ENCODE measurements around the gene TRAF4.
A peak's percentile ranks its signal among the peaks of the same experiment; 100 is the strongest.
"Not testable (repeated sequence)": the region's sequence is repeated elsewhere in the genome, so short reads cannot be mapped to it uniquely, and the experiment has no call there.

Gene TRAF4

DNA sequence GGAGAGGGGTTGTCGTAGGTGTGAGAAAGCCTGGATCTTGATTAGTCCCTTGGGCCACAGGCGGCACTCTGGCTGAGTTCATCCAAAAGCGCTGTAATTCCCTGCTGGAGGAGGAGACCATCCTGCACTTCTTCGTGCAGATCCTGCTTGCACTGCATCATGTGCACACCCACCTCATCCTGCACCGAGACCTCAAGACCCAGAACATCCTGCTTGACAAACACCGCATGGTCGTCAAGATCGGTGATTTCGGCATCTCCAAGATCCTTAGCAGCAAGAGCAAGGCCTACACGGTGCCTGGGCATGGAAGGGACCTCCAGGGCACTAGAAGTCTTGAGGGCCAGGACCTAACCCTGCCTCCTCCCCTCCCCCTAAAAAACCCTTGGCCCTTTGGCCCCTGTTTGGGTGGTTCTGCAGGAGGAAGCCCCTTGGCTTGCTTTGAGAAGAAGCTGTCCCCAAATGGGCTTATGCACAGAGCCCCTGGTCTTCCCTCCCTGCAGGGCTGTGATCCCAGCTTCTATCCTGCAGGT lies 9.0 kb upstream of the TRAF4 start:
- DNase-seq = no peak

DNA sequence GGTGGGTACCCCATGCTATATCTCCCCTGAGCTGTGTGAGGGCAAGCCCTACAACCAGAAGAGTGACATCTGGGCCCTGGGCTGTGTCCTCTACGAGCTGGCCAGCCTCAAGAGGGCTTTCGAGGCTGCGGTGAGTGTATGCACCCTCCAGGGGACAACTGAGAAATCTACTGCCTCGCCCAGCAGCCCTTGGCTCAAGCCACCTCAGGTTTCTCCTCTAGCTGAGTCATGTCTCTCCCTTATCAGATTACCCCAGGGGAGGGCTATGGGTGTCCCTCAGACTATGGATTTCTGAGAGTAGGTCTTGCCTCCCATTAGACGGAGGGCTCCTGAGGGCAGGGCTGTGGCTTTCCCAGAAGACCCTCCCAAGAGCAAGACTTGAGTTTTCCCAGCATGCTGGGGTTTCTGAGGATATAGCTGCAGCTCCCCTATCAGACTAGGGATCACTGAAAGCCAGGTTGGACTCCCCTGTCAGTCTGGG lies 8.5 kb upstream of the TRAF4 start:
- DNase-seq = no peak

DNA sequence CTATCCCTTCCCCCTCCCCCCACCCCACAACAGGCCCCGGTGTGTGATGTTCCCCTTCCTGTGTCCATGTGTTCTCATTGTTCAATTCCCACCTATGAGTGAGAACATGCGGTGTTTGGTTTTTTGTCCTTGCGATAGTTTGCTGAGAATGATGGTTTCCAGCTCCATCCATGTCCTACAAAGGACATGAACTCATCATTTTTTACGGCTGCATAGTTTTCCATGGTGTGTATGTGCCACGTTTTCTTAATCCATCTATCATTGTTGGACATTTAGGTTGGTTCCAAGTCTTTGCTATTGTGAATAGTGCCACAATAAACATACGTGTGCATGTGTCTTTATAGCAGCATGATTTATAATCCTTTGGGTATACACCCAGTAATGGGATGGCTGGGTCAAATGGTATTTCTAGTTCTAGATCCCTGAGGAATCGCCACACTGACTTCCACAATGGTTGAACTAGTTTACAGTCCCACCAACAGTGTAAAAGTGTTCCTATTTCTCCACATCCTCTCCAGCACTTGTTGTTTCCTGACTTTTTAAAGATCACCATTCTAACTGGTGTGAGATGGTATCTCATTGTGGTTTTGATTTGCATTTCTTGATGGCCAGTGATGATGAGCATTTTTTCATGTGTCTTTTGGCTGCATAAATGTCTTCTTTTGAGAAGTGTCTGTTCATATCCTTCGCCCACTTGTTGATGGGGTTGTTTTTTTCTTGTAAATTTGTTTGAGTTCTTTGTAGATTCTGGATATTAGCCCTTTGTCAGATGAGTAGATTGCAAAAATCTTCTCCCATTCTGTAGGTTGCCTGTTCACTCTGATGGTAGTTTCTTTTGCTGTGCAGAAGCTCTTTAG lies 7.7 kb upstream of the TRAF4 start:
- DNase-seq = not testable (repeated sequence)

DNA sequence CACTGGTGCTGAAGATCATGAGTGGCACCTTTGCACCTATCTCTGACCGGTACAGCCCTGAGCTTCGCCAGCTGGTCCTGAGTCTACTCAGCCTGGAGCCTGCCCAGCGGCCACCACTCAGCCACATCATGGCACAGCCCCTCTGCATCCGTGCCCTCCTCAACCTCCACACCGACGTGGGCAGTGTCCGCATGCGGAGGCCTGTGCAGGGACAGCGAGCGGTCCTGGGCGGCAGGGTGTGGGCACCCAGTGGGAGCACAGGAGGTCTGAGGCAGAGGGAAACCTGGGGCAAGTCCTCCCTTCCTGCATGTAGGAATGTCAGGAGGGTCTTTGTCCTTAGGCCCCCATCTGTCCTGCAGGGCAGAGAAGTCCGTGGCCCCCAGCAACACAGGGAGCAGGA lies 6.5 kb upstream of the TRAF4 start:
- DNase-seq = no peak

DNA sequence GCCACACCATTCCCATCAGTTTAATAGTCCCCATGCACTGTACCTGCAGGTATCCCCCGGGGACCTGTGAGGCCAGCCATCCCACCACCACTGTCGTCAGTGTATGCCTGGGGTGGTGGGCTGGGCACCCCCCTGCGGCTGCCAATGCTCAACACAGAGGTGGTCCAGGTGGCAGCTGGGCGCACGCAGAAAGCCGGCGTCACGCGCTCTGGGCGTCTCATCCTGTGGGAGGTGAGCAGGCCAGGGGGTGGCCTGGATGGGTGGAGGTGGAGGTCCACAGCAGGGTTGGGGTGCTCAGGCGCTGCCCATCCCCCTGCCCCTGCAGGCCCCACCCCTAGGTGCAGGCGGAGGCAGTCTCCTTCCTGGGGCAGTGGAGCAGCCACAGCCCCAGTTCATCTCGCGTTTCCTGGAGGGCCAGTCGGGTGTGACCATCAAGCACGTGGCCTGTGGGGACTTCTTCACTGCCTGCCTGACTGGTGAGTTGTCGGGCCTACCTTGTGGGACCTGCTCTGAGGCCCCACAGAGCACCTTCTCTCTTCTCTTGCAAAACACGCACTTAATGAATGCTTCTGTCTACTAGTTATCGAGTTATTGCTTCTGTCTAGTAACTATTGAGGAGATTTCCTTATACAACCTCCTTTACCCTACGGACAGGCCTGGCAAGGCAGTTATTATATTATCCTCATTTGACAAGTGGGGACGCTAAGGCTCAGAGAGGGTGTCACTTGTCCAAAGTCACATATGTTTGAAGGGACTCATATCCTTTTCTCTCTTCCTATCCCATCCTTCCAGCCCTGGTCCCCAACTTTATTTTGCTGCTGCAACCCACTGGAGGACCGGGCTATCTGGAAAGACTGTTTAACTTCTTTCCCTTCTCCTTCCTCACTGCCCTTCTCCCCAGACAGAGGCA lies 5.8 kb upstream of the TRAF4 start:
- no peak for DNase-seq

DNA sequence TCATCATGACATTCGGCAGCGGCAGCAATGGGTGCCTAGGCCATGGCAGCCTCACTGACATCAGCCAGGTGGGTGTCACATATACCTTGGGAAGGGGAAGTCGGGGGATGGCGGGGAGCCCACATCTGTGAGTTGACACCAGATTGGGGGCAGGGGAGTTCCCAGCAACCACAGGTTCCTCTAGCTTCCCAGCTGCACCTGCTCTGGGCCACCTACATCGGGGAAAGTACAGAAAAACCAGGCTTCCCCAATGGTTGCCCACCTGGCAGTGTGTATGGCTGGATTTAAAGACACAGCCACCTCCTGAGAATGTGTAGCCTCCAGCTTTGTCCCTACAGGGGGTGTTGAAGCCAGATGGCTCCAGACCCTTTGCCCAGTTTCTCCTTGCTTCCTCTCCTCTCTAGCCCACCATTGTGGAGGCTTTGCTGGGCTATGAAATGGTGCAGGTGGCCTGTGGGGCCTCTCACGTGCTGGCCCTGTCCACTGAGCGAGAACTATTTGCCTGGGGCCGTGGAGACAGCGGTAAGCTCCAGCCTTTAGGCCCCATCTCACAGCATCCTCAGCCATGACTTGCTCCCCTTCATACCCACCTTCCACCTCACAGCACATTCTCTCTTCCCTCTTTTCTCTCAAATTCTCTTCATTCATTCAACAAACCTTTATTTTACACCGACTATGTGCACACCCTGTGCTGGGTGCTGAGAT lies 5.0 kb upstream of the TRAF4 start:
- no peak for DNase-seq

DNA sequence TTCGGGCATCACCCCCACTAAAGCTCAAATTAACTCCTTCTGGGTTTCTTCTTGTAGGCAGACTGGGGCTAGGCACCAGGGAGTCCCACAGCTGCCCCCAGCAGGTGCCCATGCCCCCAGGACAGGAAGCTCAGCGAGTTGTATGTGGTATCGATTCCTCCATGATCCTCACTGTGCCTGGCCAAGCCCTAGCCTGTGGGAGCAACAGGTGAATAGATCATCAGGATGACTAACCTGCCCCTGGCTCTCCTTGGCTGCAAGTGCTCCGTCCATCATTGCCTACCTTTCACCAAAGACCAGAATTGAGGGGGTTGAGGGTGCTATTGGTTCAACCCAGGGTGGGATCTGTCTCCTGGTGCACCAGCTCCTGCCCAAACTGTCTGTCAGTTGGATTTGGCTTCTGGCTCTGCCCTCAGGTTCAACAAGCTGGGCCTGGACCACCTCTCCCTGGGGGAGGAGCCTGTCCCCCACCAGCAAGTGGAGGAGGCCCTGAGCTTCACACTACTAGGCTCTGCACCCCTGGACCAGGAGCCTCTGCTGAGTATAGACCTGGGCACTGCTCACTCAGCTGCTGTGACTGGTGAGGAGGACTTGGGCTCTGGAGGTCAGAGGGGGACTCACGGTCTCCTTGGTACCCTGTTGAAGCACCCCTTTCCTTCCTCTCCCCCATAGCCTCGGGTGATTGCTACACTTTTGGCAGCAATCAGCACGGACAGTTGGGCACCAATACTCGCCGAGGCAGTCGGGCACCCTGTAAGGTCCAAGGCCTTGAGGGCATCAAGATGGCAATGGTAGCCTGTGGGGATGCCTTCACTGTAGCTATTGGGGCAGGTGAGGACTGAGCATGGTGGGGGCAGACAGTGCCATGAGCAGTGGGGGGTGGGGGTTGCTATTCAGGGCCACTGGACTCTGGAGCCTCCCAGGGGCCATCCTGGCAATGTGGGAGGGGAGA lies 3.1 kb upstream of the TRAF4 start:
- no peak for DNase-seq

DNA sequence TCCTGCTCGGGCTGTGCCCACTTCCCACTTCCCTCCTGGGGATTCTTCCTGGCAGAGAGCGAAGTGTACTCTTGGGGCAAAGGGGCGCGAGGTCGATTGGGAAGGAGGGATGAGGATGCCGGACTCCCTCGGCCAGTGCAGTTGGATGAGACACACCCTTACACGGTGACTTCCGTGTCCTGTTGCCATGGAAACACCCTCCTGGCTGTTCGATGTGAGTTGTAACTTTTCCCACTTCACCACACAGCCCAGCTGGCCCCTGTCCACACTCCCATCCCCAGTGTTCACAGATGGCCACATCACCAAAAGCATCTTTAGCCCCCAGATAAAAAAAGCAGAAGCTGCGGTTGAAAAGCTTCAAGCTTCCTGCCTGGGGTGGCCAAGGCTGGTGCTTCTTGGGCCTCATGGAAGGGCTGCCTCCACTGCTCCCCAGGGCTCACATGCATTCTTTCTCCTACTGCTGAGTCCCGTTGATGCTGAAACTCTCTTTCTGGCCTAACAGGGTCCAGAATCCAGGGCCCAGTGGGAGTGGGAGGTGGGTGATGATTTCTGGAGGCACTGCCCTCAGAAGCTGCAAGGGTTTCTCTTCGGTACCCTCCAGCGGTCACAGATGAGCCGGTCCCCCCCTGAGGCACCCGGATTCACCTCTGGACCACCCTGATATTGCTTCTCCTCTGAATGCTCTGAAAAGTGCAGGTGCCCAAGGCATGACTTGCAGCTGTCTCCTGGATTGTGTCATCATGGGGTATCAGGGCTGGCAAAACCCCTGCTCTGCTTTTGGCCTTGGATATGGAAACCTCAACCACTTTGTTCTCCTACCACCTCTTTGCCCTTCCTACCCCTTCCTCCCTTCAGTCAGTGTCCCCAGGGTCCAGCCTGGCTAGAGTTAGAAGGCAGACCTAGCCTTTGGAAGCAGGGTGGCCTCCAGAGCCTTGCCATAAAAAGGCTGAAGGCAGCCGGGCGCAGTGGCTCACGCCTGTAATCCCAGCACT lies 2.2 kb upstream of the TRAF4 start:
- DNase-seq = no peak

DNA sequence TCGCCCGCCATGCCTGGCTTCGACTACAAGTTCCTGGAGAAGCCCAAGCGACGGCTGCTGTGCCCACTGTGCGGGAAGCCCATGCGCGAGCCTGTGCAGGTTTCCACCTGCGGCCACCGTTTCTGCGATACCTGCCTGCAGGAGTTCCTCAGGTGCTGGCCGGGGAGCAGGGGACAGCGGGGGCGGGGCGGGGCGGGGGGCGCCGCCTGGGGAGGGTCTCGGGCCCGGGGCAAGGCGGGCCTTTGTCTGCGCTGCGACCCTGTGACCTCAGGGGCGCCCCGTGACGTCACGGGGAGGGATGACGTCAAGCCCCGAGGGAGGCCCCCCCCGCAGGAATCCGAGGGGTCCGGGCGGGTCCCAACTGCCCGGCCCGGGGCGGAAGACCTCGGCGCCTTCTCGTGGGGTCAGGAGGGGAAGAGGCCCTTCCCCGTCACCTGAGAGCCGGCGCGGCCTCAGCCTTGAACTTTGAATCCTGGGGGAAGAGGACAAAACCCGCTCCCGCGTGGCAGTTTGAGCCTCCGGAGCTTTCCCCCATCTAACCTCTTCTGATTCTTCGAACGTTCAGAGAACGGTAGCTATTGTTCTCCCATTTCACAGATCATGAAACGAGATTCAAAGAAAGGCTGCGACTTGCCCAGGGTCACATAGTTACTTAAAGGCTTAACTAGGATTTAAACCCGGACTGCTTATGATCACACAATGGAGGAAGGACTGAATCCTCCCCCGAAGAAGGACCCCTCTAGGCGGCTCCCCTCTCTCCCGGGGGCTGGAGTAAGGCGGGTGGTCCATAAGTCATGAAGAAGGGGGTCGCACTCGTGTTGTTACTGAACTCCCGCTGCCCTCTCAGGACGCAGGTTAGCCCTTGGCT lies 527 bp downstream of the TRAF4 start:
- no peak for DNase-seq

DNA sequence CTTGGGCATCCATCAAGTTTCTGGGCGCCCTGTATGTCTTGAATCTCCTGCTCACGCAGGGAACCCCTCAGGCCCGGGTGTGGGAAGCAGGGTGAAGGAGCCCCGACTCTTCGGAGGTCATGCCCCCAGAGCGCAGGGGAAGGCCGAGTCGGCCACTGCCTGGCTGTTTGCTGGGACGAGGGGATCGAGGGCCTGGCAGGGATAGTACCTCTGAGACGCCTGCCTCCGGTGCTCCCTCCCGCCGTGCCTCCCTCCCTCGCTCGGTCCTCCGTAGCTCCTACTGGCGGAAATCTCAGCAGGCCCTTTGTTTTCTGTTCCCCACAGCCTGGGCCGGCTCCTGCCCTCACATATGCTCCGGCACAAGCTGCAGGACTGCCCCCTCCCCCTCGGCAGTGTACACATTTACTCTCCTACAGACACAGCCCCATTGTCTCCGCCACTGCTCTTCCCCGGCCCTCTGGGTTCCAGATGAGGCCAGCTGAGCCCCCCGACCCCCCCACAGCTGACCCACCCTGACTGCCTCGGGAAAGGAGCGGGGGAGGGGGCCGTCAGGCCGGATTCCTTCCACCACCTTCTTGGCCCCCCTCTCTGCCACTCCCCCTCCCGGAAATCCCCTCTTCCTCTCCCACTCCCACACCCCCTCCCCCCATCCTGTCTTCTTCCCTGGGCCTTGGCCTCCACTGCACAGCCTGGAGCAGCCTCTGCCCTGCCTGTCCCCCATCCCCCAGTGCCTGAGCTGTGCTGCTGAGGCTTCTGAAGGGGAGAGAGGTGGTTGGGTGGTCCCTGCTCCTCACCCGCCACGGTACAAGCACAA lies 1.4 kb downstream of the TRAF4 start:
- DNase-seq = peak; percentile 12

DNA sequence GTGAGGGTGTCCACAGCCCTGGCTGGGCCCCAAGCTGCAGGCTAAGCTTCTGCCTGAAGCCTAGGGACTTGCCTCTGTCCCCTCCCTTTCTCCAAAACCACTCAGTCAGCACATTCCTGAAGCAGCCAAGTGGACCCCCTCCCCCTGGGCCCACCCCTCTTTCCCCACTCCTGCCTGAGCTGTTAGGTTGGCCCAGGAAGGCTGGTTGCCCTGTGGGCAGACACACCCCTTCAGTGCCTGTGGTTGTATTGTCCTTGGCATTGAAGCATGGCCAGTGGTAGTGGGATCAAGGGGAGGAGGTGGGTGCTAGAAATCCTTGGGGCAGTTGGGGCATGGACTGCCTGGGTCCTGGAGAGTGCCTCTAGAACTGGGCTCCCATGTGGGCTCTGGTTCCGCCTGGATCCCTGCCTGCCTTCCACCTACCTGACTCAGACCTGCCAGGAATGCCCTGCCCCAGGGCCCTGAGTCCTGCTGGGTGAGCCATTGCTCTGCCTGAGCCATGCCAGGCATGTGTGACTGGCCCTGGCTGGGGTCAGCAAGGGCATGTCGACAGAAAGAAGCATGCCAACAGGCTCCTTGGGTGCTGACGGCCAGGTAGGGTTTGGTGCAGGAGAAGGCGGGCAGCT lies 2.1 kb downstream of the TRAF4 start:
- no peak for DNase-seq

DNA sequence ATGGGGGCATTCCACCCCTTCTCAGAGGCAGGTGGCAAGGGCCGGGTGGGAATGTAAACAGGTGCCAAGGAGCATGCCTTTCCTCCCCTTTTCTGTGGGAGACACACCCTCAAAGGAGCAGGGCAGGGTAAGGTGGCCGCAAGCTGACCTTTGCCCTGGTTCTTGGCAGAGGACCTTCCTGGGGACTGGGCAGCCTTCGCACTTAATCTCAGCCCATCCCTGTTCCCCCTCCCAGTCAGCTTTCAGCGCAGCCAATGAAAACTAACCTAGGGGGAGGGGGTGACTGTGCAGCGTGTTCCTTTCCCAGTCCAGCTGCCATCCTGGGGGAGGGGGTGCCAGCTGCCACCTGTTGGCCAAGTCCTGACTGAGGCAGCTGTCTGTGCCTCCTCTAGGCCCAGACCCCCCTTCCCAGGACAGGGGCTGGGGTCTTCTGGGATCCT lies 2.8 kb downstream of the TRAF4 start:
- peak; percentile 84 for DNase-seq

DNA sequence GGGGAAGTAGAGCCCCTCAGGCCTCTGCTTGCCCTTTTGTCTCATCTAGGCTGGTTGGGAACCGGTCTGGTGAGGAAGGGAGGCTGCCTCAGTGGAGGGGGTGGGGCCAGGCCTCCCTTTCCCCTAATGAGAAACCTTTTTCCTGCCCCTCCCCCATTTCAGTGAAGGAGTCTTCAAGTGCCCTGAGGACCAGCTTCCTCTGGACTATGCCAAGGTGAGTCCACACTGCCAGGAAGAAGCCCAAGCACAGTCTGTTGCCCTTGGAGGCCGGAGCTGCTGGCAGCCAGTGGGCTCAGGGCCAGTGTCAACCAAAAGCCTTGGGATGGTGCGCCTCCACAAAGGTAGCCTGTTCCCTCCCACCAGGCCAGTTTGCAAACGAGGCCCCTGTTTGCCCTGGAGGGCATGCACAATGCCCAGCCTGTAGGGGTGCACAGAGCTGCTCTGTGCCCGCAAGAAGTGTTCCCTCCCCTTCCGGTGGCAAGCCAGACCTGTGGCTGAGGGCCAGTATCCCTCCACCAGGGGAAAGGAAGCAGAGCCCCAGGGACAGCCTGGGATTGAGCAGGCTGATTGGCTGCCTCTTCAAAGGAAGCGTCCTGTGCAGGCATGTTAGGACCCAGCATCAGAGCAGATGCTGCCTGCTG lies 3.4 kb downstream of the TRAF4 start:
- peak; percentile 20 for DNase-seq

DNA sequence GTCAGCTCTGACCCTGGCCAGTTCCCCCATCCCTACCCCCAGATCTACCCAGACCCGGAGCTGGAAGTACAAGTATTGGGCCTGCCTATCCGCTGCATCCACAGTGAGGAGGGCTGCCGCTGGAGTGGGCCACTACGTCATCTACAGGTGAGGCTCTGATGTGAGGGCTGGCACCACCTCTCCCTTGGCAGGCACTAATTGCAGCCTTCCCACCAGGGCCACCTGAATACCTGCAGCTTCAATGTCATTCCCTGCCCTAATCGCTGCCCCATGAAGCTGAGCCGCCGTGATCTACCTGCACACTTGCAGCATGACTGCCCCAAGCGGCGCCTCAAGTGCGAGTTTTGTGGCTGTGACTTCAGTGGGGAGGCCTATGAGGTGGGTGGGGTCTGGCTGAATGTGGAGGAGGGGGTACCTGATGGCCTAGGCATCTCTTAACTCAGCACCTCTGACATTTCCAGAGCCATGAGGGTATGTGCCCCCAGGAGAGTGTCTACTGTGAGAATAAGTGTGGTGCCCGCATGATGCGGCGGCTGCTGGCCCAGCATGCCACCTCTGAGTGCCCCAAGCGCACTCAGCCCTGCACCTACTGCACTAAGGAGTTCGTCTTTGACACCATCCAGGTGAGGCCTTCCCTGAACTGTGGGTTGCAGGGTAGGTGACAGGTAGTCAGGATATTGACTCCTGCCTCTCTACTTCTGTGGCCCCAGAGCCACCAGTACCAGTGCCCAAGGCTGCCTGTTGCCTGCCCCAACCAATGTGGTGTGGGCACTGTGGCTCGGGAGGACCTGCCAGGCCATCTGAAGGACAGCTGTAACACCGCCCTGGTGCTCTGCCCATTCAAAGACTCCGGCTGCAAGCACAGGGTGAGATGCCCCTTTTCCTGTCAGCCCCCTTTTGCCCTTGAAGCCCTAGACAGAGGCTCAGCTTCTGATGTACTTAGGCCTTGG lies 4.3 kb downstream of the TRAF4 start:
- DNase-seq = no peak

DNA sequence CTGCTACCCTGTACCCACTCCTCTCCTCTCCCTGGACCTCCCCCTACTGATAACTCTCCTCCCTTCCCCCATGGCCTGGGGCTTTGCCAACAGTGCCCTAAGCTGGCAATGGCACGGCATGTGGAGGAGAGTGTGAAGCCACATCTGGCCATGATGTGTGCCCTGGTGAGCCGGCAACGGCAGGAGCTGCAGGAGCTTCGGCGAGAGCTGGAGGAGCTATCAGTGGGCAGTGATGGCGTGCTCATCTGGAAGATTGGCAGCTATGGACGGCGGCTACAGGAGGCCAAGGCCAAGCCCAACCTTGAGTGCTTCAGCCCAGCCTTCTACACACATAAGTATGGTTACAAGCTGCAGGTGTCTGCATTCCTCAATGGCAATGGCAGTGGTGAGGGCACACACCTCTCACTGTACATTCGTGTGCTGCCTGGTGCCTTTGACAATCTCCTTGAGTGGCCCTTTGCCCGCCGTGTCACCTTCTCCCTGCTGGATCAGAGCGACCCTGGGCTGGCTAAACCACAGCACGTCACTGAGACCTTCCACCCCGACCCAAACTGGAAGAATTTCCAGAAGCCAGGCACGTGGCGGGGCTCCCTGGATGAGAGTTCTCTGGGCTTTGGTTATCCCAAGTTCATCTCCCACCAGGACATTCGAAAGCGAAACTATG lies 5.2 kb downstream of the TRAF4 start:
- DNase-seq = no peak

Data from NCI-H524 treated with DMSO at 0.1 percent for 48 hours (cell line).